Body of pancreas (tissue), 4 donors: ENCODE measurements around the gene FOXK2. TPM values are rescaled to one million over a fixed set of nuclear protein-coding genes. Genes with fewer than 3 reads are reported as not detected.

Experiments used
- ATAC-seq: fragments of 150-250 bp; one replicate; pipeline ENCODE4 v1.9.1; 2016
- DNase-seq, 4 donors: peaks; one replicate each; pipeline ENCODE4 v3.0.0-alpha.2; 2019
- H3K27ac ChIP-seq, 4 donors: fragments of 200-600 bp; sonication (generic); 1 replicate in 3 of 4; 2 replicates in 1 of 4; pipeline versions ENCODE4 v1.5.1 to v1.6.1; 2016 to 2019; ENCODE audit warnings: mild to moderate bottlenecking in 1 of 4, mixed read lengths in 1 of 4, moderate library complexity in 1 of 4
- H3K27me3 ChIP-seq, 2 donors: fragments of 200-600 bp; sonication (generic); one replicate each; pipeline ENCODE4 v1.6.0; 2016; ENCODE audit warnings: mild to moderate bottlenecking in 1 of 2
- H3K36me3 ChIP-seq, 2 donors: fragments of 200-600 bp; sonication (generic); replicated peaks in 1 of 2; 2 replicates each; pipeline ENCODE4 v1.5.1; 2016; ENCODE audit warnings: low read depth in 2 of 2; ENCODE audit not compliant: insufficient read depth in 1 of 2
- H3K4me1 ChIP-seq: fragments of 200-600 bp; sonication (generic); one replicate; pipeline ENCODE4 v1.6.0; 2016
- H3K4me3 ChIP-seq, 2 donors: fragments of 200-600 bp; sonication (generic); 1 replicate in 1 of 2; 2 replicates in 1 of 2; pipeline ENCODE4 v1.5.1; 2016 to 2019
- H3K9me3 ChIP-seq, 3 donors: fragments of 200-600 bp; sonication (generic); 1 replicate in 2 of 3; 2 replicates in 1 of 3; pipeline ENCODE4 v1.5.1; 2016
- CTCF ChIP-seq, 7 experiments: fragments of 450-650 bp in 4 of 7; fragments of 200-600 bp in 3 of 7; sonication (generic) in 3 of 7; IDR thresholded peaks; one replicate each; pipeline ENCODE4 v1.5.1; 2016 to 2019; ENCODE audit warnings: antibody characterized with exemption in 7 of 7
- POLR2A ChIP-seq, 3 donors: fragments of 450-650 bp; IDR thresholded peaks; one replicate each; pipeline ENCODE4 v1.6.1; 2016; ENCODE audit warnings: antibody characterized with exemption in 3 of 3, mild to moderate bottlenecking in 2 of 3
- WGBS, 2 donors: methylation state at CpG; one replicate each; pipeline ENCODE4 v1.1.5; 2017; 5-methylcytosine and 5-hydroxymethylcytosine counted together
- intact Hi-C: fragments of 100-400 bp; cut with DNase I; formaldehyde crosslinking; loops from one replicate; pipeline ENCODE4 v1.15.1; 2023
- total RNA-seq, 2 donors: library from RNA; depleted of rRNA; stranded (reverse); fragments of >200 nt; gene quantifications; one replicate each; pipeline ENCODE4 v1.1.0, GENCODE V29; 2016

FOXK2 gene
- total RNA-seq, 2 donors from 2014 or later: 10.6 to 25.1 TPM

- ATAC-seq: no peak
- Histone ChIP-seq H3K27me3 (no peaks in the 10 kb centered on the region), H3K36me3 (peaks cover 0 to 13% of the 10 kb centered on the region in 2 donors), H3K9me3 (no peaks in the 10 kb centered on the region), H3K27ac (no peak overlapping the region), H3K4me3 (no peak overlapping the region), H3K4me1 (no peaks in the 10 kb centered on the region)
- 88 to 90% methylated on average over 21 of the region's 21 CpGs for WGBS, 2 donors
- TF ChIP-seq POLR2A (IDR thresholded peaks at IDR 0.05) (no peak), CTCF (IDR thresholded peaks at IDR 0.05) (no peak)
- DNase-seq: no peak
- intact Hi-C loops: no loop called here
Observed at GRCh38 chr17:82586576-82587233, 67.2 kb downstream of the FOXK2 start.

GRCh38 chr17:82587234-82588086, 67.9 kb downstream of the FOXK2 start:
- Histone ChIP-seq H3K27ac (no peak overlapping the region), H3K36me3 (peaks cover 0 to 13% of the 10 kb centered on the region in 2 donors)
- no peak for DNase-seq

GRCh38 chr17:82588266-82589175, 69.0 kb downstream of the FOXK2 start:
- TF ChIP-seq CTCF (IDR thresholded peaks at IDR 0.05) (no peak), POLR2A (IDR thresholded peaks at IDR 0.05) (no peak)
- H3K9me3 ChIP-seq: no peaks in the 10 kb centered on the region
- 90 to 91% methylated on average over 26 to 27 of the region's 27 CpGs for WGBS, 2 donors
- no peak overlapping the region for H3K27ac ChIP-seq
- H3K4me3 ChIP-seq: no peak overlapping the region
- no peaks in the 10 kb centered on the region for H3K27me3 ChIP-seq
- H3K4me1 ChIP-seq: peaks cover 15% of the 10 kb centered on the region
- ATAC-seq (no peak), DNase-seq (no peak)
- H3K36me3 ChIP-seq: peaks cover 0 to 11% of the 10 kb centered on the region in 2 donors
- intact Hi-C loops: no loop called here

More at GRCh38 chr17:82587234-82588086, 67.9 kb downstream of the FOXK2 start:
- H3K9me3 ChIP-seq: no peaks in the 10 kb centered on the region
- no peaks in the 10 kb centered on the region for H3K27me3 ChIP-seq
- H3K4me3 ChIP-seq: no peak overlapping the region
- ATAC-seq: no peak
- intact Hi-C loops: no loop called here
- 83 to 89% methylated on average over 28 to 47 of the region's 47 CpGs for WGBS, 2 donors
- TF ChIP-seq POLR2A (IDR thresholded peaks at IDR 0.05) (no peak), CTCF (IDR thresholded peaks at IDR 0.05) (no peak)
- H3K4me1 ChIP-seq: peaks cover 6% of the 10 kb centered on the region

GRCh38 chr17:82589851-82590180, 70.3 kb downstream of the FOXK2 start:
- Histone ChIP-seq H3K36me3 (peaks cover 0 to 7% of the 10 kb centered on the region in 2 donors), H3K4me1 (peaks cover 27% of the 10 kb centered on the region), H3K27me3 (no peaks in the 10 kb centered on the region), H3K27ac (no peak overlapping the region), H3K9me3 (no peaks in the 10 kb centered on the region), H3K4me3 (no peak overlapping the region)
- no peak for ATAC-seq
- intact Hi-C loops: no loop called here
- 79 to 85% methylated on average over 6 of the region's 6 CpGs for WGBS, 2 donors
- DNase-seq: no peak
- TF ChIP-seq POLR2A (IDR thresholded peaks at IDR 0.05): no peak

GRCh38 chr17:82590216-82590615, 70.7 kb downstream of the FOXK2 start:
- no peak overlapping the region for H3K27ac ChIP-seq
- peaks cover 27% of the 10 kb centered on the region for H3K4me1 ChIP-seq
- TF ChIP-seq POLR2A (IDR thresholded peaks at IDR 0.05): no peak
- no peak for TF ChIP-seq CTCF (IDR thresholded peaks at IDR 0.05)

More at GRCh38 chr17:82590216-82590615, 70.7 kb downstream of the FOXK2 start:
- H3K4me3 ChIP-seq: no peak overlapping the region
- H3K27me3 ChIP-seq: no peaks in the 10 kb centered on the region
- WGBS, 2 donors: 79 to 82% methylated on average over 6 of the region's 6 CpGs
- no peaks in the 10 kb centered on the region for H3K9me3 ChIP-seq
- intact Hi-C loops: no loop called here
- DNase-seq (no peak), ATAC-seq (no peak)
- H3K36me3 ChIP-seq: peaks cover 0 to 5% of the 10 kb centered on the region in 2 donors
